ENCODE data around the gene KRT85.

- TF ChIP-seq CTCF (IDR thresholded peaks at IDR 0.05; ENCODE audit: low read length) (no peak), EZH2 (optimal IDR thresholded peaks at IDR 0.05; ENCODE audit: low read depth, low read length) (no peak)
These were observed 43.2 kb downstream of the KRT85 start for GRCh38 chr12:52324153-52324444.
